NCI-H2227 (cell line): ENCODE measurements around the gene PLEKHM2.
A peak's percentile ranks its signal among the peaks of the same experiment; 100 is the strongest.

Experiments
- DNase-seq: peaks from one replicate; lab custom pipeline; 2025; ENCODE audit not compliant: unreplicated experiment; lab: John Stamatoyannopoulos, UW

The PLEKHM2 gene

GRCh38 chr1:15757016-15757543, 73.0 kb downstream of the PLEKHM2 start:
- DNase-seq = no peak

GRCh38 chr1:15757575-15758342, 73.6 kb downstream of the PLEKHM2 start:
- peak; percentile 34 for DNase-seq

- DNase-seq = peak; percentile 37
Observed at GRCh38 chr1:15758343-15758931, 74.3 kb downstream of the PLEKHM2 start, which contains the start of gene FBLIM1. TSS of gene FBLIM1 (plus strand) at chr1:15758795. CDS start at chr1:15764984, 6,189 bp downstream.

- DNase-seq = no peak
Observed at GRCh38 chr1:15758953-15759661, 75.0 kb downstream of the PLEKHM2 start.

GRCh38 chr1:15760520-15761211, 76.5 kb downstream of the PLEKHM2 start:
- DNase-seq = no peak

- DNase-seq = no peak
Observed at GRCh38 chr1:15761366-15762128, 77.4 kb downstream of the PLEKHM2 start.

- DNase-seq = no peak
Observed at GRCh38 chr1:15762546-15762945, 78.4 kb downstream of the PLEKHM2 start.

GRCh38 chr1:15764269-15764764, 80.2 kb downstream of the PLEKHM2 start:
- DNase-seq = no peak

- no peak for DNase-seq
Observed at GRCh38 chr1:15764890-15765289, 80.8 kb downstream of the PLEKHM2 start.

- DNase-seq = no peak
Observed at GRCh38 chr1:15765495-15766194, 81.5 kb downstream of the PLEKHM2 start.

GRCh38 chr1:15767941-15768340, 83.8 kb downstream of the PLEKHM2 start:
- no peak for DNase-seq

GRCh38 chr1:15768388-15768787, 84.3 kb downstream of the PLEKHM2 start:
- no peak for DNase-seq

GRCh38 chr1:15770313-15770962, 86.3 kb downstream of the PLEKHM2 start:
- no peak for DNase-seq

GRCh38 chr1:15771836-15772515, 87.9 kb downstream of the PLEKHM2 start:
- no peak for DNase-seq

- no peak for DNase-seq
Observed at GRCh38 chr1:15775706-15776105, 91.6 kb downstream of the PLEKHM2 start.

GRCh38 chr1:15777909-15778707, 94.0 kb downstream of the PLEKHM2 start:
- no peak for DNase-seq
